Prostate gland (tissue), 2 donors: ENCODE data around the gene CLTB.

Experiments
- POLR2A ChIP-seq: fragments of 450-650 bp; IDR thresholded peaks from one replicate; pipeline ENCODE4 v1.6.1; 2016; ENCODE audit warnings: antibody characterized with exemption, mild to moderate bottlenecking
- TF ChIP-seq, protein P1 (sequence below), 4 experiments: fragments of 200-600 bp in 2 of 4; fragments of 450-650 bp in 2 of 4; sonication (generic) in 2 of 4; IDR thresholded peaks; 1 replicate in 3 of 4; 2 replicates in 1 of 4; pipeline ENCODE4 v1.5.1; 2016 to 2019; ENCODE audit warnings: antibody characterized with exemption in 4 of 4, mild to moderate bottlenecking in 2 of 4, moderate library complexity in 2 of 4

DNA sequence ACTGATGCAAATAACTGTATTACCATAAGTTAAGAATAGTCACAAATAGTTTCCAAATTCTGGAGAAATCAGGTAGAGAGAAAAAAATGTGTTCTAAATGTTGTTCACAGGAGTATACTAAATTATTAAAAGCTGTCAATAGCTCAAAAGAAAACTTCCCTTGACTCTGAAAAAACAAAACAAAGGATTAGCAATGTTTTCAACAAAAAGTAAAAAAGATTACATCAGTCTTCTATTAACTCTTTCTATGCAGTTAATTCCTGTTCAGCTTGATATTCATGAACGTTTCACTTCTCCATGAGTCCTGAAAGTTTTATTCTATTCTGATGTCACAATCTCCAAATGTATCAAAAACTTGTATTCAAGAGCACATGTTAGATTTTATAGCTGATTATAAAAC is 9.5 kb upstream of the CLTB start:
- TF ChIP-seq POLR2A = no peak
- TF ChIP-seq, protein P1, sequence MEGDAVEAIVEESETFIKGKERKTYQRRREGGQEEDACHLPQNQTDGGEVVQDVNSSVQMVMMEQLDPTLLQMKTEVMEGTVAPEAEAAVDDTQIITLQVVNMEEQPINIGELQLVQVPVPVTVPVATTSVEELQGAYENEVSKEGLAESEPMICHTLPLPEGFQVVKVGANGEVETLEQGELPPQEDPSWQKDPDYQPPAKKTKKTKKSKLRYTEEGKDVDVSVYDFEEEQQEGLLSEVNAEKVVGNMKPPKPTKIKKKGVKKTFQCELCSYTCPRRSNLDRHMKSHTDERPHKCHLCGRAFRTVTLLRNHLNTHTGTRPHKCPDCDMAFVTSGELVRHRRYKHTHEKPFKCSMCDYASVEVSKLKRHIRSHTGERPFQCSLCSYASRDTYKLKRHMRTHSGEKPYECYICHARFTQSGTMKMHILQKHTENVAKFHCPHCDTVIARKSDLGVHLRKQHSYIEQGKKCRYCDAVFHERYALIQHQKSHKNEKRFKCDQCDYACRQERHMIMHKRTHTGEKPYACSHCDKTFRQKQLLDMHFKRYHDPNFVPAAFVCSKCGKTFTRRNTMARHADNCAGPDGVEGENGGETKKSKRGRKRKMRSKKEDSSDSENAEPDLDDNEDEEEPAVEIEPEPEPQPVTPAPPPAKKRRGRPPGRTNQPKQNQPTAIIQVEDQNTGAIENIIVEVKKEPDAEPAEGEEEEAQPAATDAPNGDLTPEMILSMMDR (IDR thresholded peaks at IDR 0.05) = no peak
